Fibroblast of peridontal ligament (primary cell): ENCODE data around the gene ANOS1.
"Not testable (repeated sequence)": the region's sequence is repeated elsewhere in the genome, so short reads cannot be mapped to it uniquely, and the experiment has no call there.

ENCODE experiments used
- DNase-seq: peaks from one replicate; pipeline ENCODE4 v3.0.0-alpha.2; 2010; ENCODE audit errors: extremely low read depth

The ANOS1 gene

GRCh38 chrX:8731559-8732395, at the start of gene ANOS1:
ANOS1 (minus strand) TSS chrX:8732137; CDS start chrX:8732036, 101 bp downstream.
- DNase-seq, result no peak

GRCh38 chrX:8773117-8773516, 41.2 kb upstream of the ANOS1 start:
- no peak for DNase-seq

GRCh38 chrX:8760021-8760420, 28.1 kb upstream of the ANOS1 start:
- DNase-seq, result no peak

- not testable (repeated sequence) for DNase-seq
These were observed 26.8 kb upstream of the ANOS1 start for GRCh38 chrX:8758706-8759105.

- not testable (repeated sequence) for DNase-seq
These were observed 25.9 kb upstream of the ANOS1 start for GRCh38 chrX:8757609-8758389.

- DNase-seq, result no peak
These were observed 23.9 kb upstream of the ANOS1 start for GRCh38 chrX:8755813-8756212.

GRCh38 chrX:8755116-8755515, 23.2 kb upstream of the ANOS1 start:
- no peak for DNase-seq

- no peak for DNase-seq
These were observed 17.8 kb upstream of the ANOS1 start for GRCh38 chrX:8749697-8750096.

- peak; percentile 35 for DNase-seq
These were observed 16.9 kb upstream of the ANOS1 start for GRCh38 chrX:8748855-8749254.

GRCh38 chrX:8743126-8743732, 11.3 kb upstream of the ANOS1 start:
- DNase-seq, result peak; percentile 14

GRCh38 chrX:8741981-8742380, 10.0 kb upstream of the ANOS1 start:
- no peak for DNase-seq

GRCh38 chrX:8738588-8739189, 6.8 kb upstream of the ANOS1 start:
- peak; percentile 41 for DNase-seq

- DNase-seq, result no peak
These were observed 5.9 kb upstream of the ANOS1 start for GRCh38 chrX:8737883-8738282.

- DNase-seq, result no peak
These were observed 952 bp downstream of the ANOS1 start for GRCh38 chrX:8730812-8731558.

- DNase-seq, result no peak
These were observed 2.1 kb downstream of the ANOS1 start for GRCh38 chrX:8729811-8730210.

GRCh38 chrX:8728932-8729535, 2.9 kb downstream of the ANOS1 start:
- no peak for DNase-seq

- DNase-seq, result peak; percentile 1
These were observed 5.8 kb downstream of the ANOS1 start for GRCh38 chrX:8726031-8726652.

- no peak for DNase-seq
These were observed 7.6 kb downstream of the ANOS1 start for GRCh38 chrX:8724300-8724699.

GRCh38 chrX:8721536-8721935, 10.4 kb downstream of the ANOS1 start:
- DNase-seq, result no peak

GRCh38 chrX:8720136-8720535, 11.8 kb downstream of the ANOS1 start:
- no peak for DNase-seq

- no peak for DNase-seq
These were observed 14.6 kb downstream of the ANOS1 start for GRCh38 chrX:8717354-8717753.
